Cardiac muscle cell (in vitro differentiated cells and primary cell): Measurements from ENCODE around the gene LASP1. TPM values are rescaled to one million over a fixed set of nuclear protein-coding genes. Genes with fewer than 3 reads are reported as not detected.

Source experiments
- DNase-seq, 2 donors: peaks; one replicate each; pipeline versions ENCODE4 v3.0.0 to v3.0.0-alpha.2; 2010 to 2017; ENCODE audit warnings: low read depth in 1 of 2, low spot score in 1 of 2
- H3K27ac ChIP-seq: fragments of 200-600 bp; sonication (generic); 2 replicates; pipeline ENCODE4 v1.5.1; 2016
- H3K27me3 ChIP-seq: fragments of 200-600 bp; sonication (generic); 2 replicates; pipeline ENCODE4 v1.6.0; 2016; ENCODE audit warnings: control low read depth
- H3K36me3 ChIP-seq: fragments of 200-600 bp; sonication (generic); 2 replicates; pipeline ENCODE4 v1.5.1; 2016; ENCODE audit warnings: control low read depth
- H3K4me1 ChIP-seq: fragments of 200-600 bp; sonication (generic); 2 replicates; pipeline ENCODE4 v1.8.1; 2017; ENCODE audit warnings: low read depth, mild to moderate bottlenecking, mixed run types
- H3K4me3 ChIP-seq: fragments of 200-600 bp; sonication (generic); 2 replicates; pipeline ENCODE4 v1.5.1; 2016; ENCODE audit warnings: mild to moderate bottlenecking
- H3K9me3 ChIP-seq: fragments of 200-600 bp; sonication (generic); 2 replicates; pipeline ENCODE4 v1.5.1; 2017; ENCODE audit warnings: low read depth, mild to moderate bottlenecking, control low read depth
- polyA plus RNA-seq: library from polyadenylated mRNA; unstranded; fragments of >200 nt; fragmentation: Nextera tagmentation; extraction: Ambion mirVana; gene quantifications from 2 replicates; pipeline ENCODE4 v1.2.1, GENCODE V29; 2016
- total RNA-seq: library from RNA; depleted of rRNA; stranded (reverse); fragments of >200 nt; gene quantifications from 2 replicates; pipeline ENCODE4 v1.2.3, GENCODE V29; 2016
- TF ChIP-seq, protein P1 (sequence below): IDR thresholded peaks from 2 replicates; pipeline ENCODE4 v1.5.1; 2012; ENCODE audit warnings: low read depth, mild to moderate bottlenecking, low read length

The LASP1 gene
- total and polyA plus RNA-seq, 2 experiments from 2014 or later, result 28.1 to 46.0 TPM

DNA sequence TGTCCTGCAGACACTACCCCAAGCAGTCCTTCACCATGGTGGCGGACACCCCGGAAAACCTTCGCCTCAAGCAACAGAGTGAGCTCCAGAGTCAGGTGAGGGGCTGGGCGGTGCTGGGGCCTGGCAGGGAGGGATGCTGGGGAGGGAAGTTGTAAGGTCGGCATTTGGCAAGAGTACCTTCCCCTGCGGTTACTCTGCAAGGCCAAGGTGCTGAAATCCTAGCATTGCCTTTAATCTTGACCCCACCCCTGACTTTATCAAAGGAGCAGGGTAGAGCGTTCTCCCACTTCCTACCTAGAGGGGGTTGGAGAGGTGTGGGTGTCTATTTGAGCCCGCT lies 20.5 kb downstream of the LASP1 start:
- no peak for DNase-seq
- H3K36me3 ChIP-seq, result peaks cover 7% of the 10 kb centered on the region
- H3K9me3 ChIP-seq, result no peaks in the 10 kb centered on the region
- no peak overlapping the region for H3K4me3 ChIP-seq
- TF ChIP-seq, protein P1, sequence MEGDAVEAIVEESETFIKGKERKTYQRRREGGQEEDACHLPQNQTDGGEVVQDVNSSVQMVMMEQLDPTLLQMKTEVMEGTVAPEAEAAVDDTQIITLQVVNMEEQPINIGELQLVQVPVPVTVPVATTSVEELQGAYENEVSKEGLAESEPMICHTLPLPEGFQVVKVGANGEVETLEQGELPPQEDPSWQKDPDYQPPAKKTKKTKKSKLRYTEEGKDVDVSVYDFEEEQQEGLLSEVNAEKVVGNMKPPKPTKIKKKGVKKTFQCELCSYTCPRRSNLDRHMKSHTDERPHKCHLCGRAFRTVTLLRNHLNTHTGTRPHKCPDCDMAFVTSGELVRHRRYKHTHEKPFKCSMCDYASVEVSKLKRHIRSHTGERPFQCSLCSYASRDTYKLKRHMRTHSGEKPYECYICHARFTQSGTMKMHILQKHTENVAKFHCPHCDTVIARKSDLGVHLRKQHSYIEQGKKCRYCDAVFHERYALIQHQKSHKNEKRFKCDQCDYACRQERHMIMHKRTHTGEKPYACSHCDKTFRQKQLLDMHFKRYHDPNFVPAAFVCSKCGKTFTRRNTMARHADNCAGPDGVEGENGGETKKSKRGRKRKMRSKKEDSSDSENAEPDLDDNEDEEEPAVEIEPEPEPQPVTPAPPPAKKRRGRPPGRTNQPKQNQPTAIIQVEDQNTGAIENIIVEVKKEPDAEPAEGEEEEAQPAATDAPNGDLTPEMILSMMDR, result no peak
- H3K27ac ChIP-seq, result no peak overlapping the region
- peaks cover 9% of the 10 kb centered on the region for H3K4me1 ChIP-seq
- H3K27me3 ChIP-seq, result no peaks in the 10 kb centered on the region

DNA sequence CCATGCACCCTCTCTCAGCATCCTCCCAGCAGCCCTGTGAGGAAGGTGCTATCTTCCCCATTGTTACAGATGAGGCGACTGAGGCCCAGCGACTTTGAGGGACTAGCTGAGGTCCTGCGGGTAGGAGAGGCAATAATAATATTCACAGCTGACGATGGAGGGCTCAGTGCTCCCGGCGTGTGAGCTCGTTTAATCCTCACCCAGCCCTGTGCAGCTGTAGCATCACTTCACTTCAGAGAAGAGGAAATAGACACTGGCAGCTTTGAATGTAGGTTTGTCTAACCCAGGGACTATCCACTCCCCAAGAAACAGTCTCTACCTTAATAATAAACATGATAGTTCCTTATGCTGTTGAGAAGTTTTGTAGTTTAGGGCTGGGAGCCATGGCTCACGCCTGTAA lies 21.6 kb downstream of the LASP1 start:
- no peak for DNase-seq
- Histone ChIP-seq H3K4me3 (no peak overlapping the region), H3K27ac (no peak overlapping the region), H3K27me3 (no peaks in the 10 kb centered on the region), H3K4me1 (no peaks in the 10 kb centered on the region), H3K9me3 (no peaks in the 10 kb centered on the region), H3K36me3 (peaks cover 7% of the 10 kb centered on the region)
- TF ChIP-seq, protein P1, result no peak

DNA sequence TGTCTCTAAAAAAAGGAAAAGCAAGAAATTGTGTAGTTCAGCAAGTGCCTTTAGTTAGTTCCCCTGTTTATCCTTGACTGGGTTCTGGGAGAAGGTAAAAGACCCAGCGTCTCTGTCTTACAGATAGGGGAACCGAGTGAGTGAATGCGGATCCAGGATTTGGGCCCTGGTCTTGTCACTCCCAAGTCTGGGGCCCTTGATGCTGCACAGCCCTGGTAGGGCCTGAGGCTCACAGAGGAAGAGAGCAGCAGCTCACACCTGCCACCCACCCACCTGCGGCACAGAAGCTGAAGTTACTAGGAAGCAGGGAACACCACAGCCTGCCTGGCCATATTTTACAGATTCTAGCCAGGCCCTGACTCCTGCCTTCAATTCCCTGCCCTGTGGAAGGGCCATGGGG lies 22.2 kb downstream of the LASP1 start:
- no peak overlapping the region for H3K4me3 ChIP-seq
- H3K9me3 ChIP-seq, result no peaks in the 10 kb centered on the region
- no peak for DNase-seq
- H3K36me3 ChIP-seq, result peaks cover 7% of the 10 kb centered on the region
- TF ChIP-seq, protein P1, result no peak
- no peaks in the 10 kb centered on the region for H3K27me3 ChIP-seq
- H3K27ac ChIP-seq, result no peak overlapping the region
- H3K4me1 ChIP-seq, result no peaks in the 10 kb centered on the region

DNA sequence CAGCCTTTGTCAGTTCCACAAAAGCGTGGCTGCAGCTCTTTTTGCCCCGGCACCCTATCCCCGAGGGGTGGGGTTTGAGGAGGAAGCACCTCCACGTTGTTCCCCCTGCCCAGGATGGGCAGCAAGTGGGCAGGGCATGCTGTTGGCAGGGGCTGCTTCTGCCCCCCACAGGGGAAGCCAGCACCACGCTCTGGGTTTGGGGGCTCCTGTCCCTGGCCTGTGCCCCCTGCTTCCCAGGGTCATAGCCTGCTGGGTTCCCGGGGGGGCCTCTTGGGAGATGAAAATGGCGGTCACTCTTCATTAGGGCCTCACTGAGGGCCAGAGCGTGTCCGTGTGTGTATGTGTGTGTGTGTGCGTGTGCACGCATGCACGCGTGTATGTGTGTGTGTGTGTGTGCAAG lies 22.8 kb downstream of the LASP1 start:
- no peak overlapping the region for H3K4me3 ChIP-seq
- TF ChIP-seq, protein P1, result no peak
- H3K36me3 ChIP-seq, result peaks cover 7% of the 10 kb centered on the region
- H3K27ac ChIP-seq, result no peak overlapping the region
- DNase-seq, result no peak
- no peaks in the 10 kb centered on the region for H3K9me3 ChIP-seq
- no peaks in the 10 kb centered on the region for H3K27me3 ChIP-seq
- no peaks in the 10 kb centered on the region for H3K4me1 ChIP-seq

DNA sequence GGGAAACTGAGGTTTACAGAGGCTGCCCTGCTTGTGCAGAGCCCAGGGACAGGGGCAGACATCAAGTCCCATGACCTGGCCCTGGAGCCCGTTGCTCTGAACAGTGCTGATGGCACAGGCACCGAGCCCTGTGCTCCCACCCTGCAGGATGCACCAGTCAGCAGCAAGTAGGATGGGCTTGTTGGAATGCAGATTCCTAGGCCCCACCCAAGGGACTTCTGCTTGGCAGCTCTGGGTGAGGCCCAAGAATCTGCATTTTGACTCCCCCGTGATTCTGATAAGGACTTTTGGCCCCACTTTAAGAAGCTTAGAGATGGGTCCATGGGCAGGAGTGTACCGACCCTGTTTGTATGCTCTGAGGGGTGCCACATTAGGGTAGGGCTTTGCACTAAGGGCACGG lies 23.3 kb downstream of the LASP1 start:
- no peak overlapping the region for H3K4me3 ChIP-seq
- H3K36me3 ChIP-seq, result peaks cover 7% of the 10 kb centered on the region
- no peaks in the 10 kb centered on the region for H3K9me3 ChIP-seq
- DNase-seq, result no peak
- H3K27me3 ChIP-seq, result no peaks in the 10 kb centered on the region
- H3K27ac ChIP-seq, result peak overlapping the region; percentile 43
- H3K4me1 ChIP-seq, result no peaks in the 10 kb centered on the region
- TF ChIP-seq, protein P1, result no peak

DNA sequence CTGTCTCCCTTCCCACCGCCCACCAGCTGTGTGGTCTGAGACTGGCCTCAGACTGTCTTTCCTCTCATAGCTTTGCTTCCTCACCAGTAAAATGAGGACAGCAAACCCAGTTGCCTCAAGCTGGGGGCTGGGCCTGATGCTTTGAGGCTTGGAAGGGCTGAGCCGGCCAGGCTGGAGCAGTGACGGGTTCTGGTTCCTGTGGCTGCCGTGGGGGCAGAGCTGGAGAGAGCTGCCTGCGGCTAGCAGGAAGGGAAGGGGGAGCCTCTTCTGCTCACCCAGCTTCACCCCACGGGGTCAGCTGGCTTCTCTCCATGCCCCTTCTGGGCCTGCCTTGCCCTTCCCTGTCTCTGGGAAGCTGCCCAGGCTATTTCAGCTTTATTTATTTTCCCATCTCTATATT lies 23.7 kb downstream of the LASP1 start:
- TF ChIP-seq, protein P1, result no peak
- Histone ChIP-seq H3K27ac (peak overlapping the region; percentile 43), H3K4me3 (no peak overlapping the region), H3K36me3 (peaks cover 7% of the 10 kb centered on the region), H3K9me3 (no peaks in the 10 kb centered on the region), H3K4me1 (no peaks in the 10 kb centered on the region), H3K27me3 (no peaks in the 10 kb centered on the region)
- DNase-seq, result peak in 1 of 2 donors; percentile 54
